OCI-LY7 (cell line): ENCODE measurements around the gene SOBP.

Experiments used
- CTCF ChIP-seq: fragments of 200-600 bp; sonication (generic); conservative IDR thresholded peaks from 2 replicates; pipeline ENCODE4 v1.5.1; 2014; ENCODE audit warnings: mild to moderate bottlenecking, antibody characterized with exemption, low read length, moderate library complexity, mixed read lengths
- EZH2phosphoT487 ChIP-seq: fragments of 200-600 bp; sonication (generic); IDR thresholded peaks from 2 replicates; pipeline ENCODE4 v1.6.1; 2018; ENCODE audit warnings: low read depth, borderline replicate concordance, mild to moderate bottlenecking, mixed run types, antibody characterized with exemption, low read length, moderate library complexity, mixed read lengths

- TF ChIP-seq CTCF (no peak), EZH2phosphoT487 (no peak)
Observed at GRCh38 chr6:107491760-107492660, 2.1 kb downstream of the SOBP start.
